ENCODE measurements around the gene IL3. TPM values are rescaled to one million over a fixed set of nuclear protein-coding genes. Genes with fewer than 3 reads are reported as not detected.

Gene IL3
- total and polyA plus RNA-seq, 9 of the 15 experiments (the other 6 are each of a cell fraction or from before 2014, with no cell fraction given), result not detected

- TF ChIP-seq CTCF (IDR thresholded peaks at IDR 0.05 in 2 of 3, conservative IDR thresholded peaks at IDR 0.05 in 1 of 3; ENCODE audit: insufficient read depth in 2 of 3, low read depth in 1 of 3, low read length in 3 of 3), result no peak
- TF ChIP-seq ZNF518B (CRISPR knock-in tag; IDR thresholded peaks at IDR 0.05), result no peak
- TF ChIP-seq MIER1 (IDR thresholded peaks at IDR 0.05; ENCODE audit: low read depth), result no peak
- no peak for TF ChIP-seq PBX2 (CRISPR knock-in tag; IDR thresholded peaks at IDR 0.05; ENCODE audit: low read depth)
- TF ChIP-seq PBX2 (tag; conservative IDR thresholded peaks at IDR 0.05; ENCODE audit: low read depth), result no peak
- TF ChIP-seq GABPB1 (CRISPR knock-in tag; IDR thresholded peaks at IDR 0.05), result no peak
- TF ChIP-seq SRSF9 (IDR thresholded peaks at IDR 0.05; ENCODE audit: borderline replicate concordance, low read depth, low read length), result no peak
Measured at GRCh38 chr5:132074091-132074771, 13.8 kb downstream of the IL3 start (continued).

All from K562 (cell line).